Activated T-helper 1 cell treated with Interleukin-2 at 50 U/mL for 16 hours (primary cell): Measurements from ENCODE around the gene EMX1.

Experiments used
- DNase-seq: peaks from one replicate; pipeline ENCODE4 v3.0.0-alpha.2; 2020; ENCODE audit warnings: low read depth

Gene EMX1

DNA sequence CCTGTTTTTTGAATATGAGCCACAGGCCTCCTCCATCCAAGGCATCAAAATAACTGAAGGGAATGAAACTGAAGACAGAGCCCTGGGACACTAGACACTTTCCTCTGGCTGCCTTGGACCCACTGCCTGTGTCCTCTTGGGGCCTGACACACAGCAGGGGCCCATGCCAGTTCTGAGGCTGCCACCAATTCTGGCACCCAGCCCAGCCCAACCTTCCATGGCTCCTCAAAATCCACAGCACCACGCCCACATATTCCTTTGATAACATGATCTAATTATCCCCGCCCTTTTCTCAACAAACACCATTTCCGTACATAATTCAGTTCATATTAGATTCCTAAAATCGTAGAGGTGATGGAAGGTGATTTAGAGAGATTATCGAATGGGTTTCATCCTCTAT lies 64.2 kb downstream of the EMX1 start:
- no peak for DNase-seq

- no peak for DNase-seq
Observed at GRCh38 chr2:72982219-72982618, 64.9 kb downstream of the EMX1 start.

DNA sequence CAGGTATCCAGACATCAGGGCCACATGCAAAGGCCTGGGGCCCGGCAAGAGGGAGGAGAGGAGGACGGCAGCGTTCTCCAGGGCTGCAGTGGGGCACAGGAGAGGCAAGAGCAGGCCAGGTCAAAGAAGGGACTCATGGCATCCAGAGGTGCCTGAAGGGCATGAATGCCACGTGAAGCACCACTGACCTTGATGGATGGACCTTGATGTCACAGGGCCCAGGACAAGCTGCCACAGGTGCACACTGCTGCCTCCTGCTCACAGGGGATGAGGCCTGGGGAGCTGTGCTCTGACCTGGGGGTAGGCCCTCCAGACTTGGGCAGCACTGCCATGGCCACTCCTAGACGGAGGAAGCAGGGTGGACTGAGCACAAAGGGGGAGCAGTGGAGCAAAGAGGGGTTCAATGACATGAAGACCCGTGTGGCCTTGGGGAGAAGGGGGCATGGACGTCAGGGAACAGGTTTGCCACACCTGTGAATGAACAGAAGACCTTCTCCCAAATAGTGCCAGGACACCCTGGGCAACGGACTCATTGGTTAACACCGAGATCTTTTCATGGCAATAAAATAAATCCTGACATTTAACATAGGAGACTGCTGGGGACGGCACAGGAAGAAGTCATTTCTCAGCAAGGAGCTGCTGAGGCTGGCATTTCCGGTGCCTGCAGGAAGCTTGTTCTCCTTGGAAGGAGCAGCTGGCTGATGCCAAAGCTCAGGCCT lies 65.6 kb downstream of the EMX1 start:
- DNase-seq, result no peak

GRCh38 chr2:72983500-72984161 lies 66.3 kb downstream of the EMX1 start:
- DNase-seq, result no peak

- DNase-seq, result no peak
Observed at GRCh38 chr2:72984172-72984671, 66.9 kb downstream of the EMX1 start.
